HG03103 (cell line): Measurements from ENCODE around the gene ANKRD31.

Experiments
- ATAC-seq: cut with Tn5 transposase; IDR thresholded peaks from one replicate; pipeline ENCODE4 v1.9.1; 2021; ENCODE audit warnings: low read depth; ENCODE audit not compliant: unreplicated experiment

ANKRD31 gene

DNA sequence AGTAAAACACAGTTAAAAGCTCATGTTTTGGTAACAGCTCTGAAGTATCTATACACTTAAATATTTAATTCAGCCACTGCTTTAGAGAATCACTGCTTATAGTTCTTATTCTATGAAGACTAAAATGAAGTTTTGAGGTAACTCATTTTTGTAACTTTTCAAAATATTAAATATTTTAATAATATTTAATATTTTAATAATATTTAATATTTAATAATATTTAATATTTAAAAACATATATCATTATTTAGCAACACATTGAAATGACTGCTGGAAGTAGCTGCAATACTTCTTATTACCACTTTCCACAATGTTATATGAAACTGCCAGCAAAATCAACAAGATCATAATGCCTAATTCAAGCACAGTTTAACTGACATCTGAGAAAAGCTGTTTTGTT, 165.6 kb downstream of the ANKRD31 start:
- ATAC-seq = no peak

GRCh38 chr5:75067434-75067833, 169.2 kb downstream of the ANKRD31 start:
- ATAC-seq = no peak

DNA sequence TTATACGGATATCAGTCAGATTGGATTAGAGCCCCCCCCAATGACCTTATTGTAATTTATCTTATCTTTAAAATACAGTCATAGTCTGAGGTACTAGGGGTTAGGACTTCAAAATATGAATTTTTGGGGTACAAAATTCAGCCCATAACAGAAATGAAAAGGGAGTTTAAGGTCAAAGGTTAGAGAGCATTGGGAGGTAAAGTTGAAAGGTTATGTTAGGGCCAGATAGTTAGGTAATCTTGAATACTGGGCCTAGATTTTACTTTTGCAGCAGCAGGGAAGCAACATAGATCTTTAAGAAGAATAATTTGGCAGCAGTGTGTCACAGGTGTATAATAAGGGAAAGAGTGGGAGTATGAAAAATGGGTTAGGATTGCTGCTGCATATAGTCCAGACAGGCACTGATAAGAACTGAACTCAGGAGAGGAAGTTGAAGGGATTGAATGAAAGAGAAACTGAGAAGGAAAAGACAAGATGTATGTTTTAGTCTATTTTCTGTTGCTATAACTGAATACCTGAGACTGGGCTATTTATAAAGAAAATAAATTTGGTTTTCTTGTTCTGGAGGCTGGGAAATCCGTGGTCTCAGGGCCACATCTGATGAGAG, 173.7 kb downstream of the ANKRD31 start:
- no peak for ATAC-seq

GRCh38 chr5:75059912-75060545, 176.6 kb downstream of the ANKRD31 start:
- ATAC-seq = no peak

GRCh38 chr5:75058986-75059535, 177.6 kb downstream of the ANKRD31 start:
- ATAC-seq = no peak

- ATAC-seq = no peak
Measured at GRCh38 chr5:75057561-75057960, 179.1 kb downstream of the ANKRD31 start.

GRCh38 chr5:75055727-75056144, 180.9 kb downstream of the ANKRD31 start:
- ATAC-seq = no peak

GRCh38 chr5:75054134-75054930, 182.3 kb downstream of the ANKRD31 start:
- no peak for ATAC-seq

- no peak for ATAC-seq
Measured at GRCh38 chr5:75053304-75054133, 183.2 kb downstream of the ANKRD31 start.

GRCh38 chr5:75053054-75053303, 183.7 kb downstream of the ANKRD31 start:
- ATAC-seq = no peak

DNA sequence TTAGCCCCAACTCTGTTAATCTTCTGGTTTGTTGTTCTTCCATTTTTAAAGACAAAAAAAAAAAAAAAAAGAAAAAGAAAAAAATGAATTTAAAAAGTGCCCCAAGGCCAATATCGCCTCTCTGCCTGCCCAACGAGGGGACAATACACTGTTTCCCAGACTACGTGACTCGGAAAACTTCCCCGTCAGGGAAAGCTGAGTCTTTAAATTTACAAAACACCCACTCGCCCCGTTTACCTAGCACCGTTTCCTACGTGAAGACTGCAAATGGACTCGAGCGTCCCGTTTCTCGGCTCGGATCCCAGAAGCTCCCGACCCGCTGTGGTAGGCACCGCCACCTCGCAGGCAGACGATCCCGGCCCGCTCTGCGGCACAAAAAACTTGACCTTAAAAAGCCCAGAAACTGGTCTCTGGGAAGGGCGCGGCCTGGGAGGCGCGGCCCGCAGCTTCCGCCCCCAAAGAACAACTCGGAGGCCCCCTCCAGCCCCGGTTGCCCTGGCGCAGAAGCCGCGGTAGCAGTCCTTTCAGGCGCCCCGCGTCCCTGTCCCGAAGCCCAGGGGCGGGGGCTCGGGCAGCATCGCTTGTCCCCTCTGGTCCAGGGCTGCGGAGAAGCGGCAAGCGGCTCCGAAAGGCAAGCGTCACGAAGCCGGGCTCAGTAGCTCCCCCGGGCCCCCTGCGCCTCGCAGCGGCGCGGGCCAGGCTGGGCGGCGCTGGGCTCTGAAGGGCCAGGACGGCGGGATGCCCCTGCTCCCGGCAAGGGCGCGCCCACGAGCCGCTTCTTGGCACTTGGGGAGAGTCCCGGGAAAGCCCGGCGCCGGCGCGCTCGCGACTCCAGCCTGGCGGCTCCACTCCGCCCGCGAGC, 184.3 kb downstream of the ANKRD31 start, which contains the start of gene GCNT4:
TSS of gene GCNT4 (minus strand) at position 367 of the 862 bp plus-strand sequence. CDS start 22,521 bp downstream, outside the sequence.
- no peak for ATAC-seq

DNA sequence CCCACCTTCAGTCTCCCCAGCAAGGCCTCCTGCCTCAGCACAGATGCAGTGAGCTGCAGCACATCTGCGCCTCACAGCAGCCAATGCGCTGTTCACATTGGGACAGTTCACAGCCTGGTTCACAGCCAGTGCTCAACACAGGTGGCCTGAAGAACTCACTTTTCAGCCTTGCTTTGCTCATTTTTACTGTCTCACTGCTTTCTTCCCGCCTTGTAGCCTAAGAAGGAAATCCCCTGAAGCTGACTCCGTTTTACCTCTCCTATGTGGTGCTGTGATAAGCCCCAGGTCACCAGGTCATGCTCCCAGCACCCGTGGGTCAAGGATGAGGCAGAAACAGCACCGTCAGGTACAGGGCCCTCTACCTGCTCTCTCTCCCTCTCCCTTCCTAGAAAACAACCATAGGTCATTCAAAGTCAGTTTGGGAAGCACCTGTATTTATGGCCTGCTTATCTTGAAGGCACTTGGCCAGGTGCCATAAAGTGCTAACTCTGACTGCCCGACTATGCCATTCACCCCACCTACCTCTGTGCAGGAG, 185.4 kb downstream of the ANKRD31 start:
- no peak for ATAC-seq

DNA sequence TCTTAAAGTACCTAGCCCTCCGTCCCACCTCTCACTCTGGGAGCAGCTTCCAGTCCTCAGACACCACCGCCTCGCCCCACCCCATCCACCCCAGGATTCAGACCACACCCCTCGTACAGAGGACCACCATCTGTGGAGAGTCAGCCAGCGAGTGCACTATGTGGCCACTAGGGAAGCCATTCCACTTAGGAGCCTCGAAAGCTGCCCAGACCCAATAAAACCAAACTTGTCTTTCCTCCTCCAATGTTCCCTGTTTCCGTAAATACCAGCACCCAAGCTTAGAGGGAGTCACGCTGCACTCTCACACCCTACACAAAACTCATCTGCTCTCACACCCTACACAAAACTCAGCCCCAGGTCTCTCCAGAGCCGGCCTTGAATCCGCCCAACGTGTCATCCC, 186.3 kb downstream of the ANKRD31 start:
- ATAC-seq = no peak

DNA sequence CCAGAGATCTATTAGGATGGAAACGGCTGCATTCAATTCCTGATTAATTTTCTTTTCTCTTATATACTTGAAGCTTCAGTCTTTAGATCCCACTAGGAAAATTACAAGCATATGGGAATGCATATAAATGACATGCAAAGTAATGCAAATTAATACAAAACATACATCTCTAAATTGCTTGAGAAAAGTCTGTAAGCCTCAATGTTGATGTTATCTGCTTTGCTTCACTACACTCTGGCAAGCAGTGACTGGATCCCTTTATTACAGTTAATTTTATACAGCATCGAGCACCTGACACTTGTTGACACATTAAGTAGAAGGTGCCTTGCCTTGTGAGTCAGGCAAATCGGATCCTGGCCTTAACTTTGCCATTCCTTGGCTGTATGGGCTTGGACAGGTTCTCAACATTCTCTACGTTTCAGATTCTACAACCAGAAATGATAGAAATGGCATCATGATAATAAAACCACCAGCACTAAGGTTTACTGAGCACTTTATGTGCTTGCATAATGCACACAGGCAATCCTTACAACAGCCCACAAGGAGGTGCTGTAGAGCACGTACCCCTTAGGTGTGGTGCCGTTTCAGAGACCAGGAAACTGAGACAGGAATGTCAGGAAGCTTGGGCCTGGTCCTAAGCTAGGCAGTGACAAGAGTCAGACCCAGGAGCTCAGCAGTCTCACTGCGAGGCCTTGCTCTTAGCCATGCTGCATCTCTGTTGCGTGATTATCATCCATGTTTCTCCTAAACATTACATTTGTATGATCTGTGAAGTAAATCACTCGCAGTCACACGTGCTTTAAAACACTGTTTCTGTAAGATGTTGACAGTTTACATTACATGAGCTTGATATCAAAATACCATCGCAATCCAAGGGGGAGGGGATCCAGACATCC, 187.0 kb downstream of the ANKRD31 start:
- ATAC-seq = no peak

DNA sequence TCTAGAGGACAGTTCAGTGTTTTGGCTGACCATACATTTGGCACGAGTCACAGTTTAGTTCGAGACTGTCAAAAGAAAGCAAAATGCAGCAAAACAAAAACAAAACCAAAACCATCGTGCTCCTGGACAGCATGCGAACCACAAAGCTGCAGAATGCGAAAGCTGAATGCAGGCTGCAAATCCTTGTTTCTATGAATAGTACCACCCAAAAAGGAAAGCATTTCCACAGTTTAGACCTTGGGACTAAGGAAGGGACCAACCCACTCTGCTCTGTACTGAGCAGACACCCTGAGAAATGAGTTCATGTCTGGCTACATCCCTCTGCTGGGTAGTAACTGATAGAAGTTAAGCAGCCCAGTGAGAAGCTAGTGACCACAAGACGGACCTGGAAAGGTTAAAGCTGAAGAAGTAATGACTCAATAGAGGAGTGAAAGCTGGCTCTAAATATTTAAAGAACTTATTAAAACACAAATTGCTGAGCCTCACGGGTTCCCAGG, 188.2 kb downstream of the ANKRD31 start:
- ATAC-seq = no peak

DNA sequence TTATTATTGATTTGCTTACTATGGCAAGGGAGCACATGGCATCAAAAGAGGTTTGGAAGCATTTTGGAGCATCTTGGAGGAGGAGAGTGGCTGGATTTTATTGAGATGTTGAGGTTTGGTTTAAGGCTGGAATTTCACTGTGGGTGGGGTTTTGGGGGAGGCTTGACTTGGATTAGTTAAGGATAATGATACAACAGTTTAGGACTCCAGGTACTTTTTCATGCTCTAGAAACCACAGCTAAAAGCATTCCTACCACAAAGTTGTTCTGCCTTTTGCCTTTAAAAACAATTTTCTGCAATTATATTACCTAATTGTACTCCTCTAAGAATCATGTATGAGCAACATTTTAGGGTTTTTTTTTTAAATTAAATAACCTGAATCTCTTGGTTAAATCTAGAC, 189.3 kb downstream of the ANKRD31 start:
- ATAC-seq = no peak

GRCh38 chr5:75046366-75047142, 190.1 kb downstream of the ANKRD31 start:
- no peak for ATAC-seq

- ATAC-seq = no peak
Measured at GRCh38 chr5:75045071-75045470, 191.6 kb downstream of the ANKRD31 start.
